Measurements from ENCODE around the gene CAMK1D. TPM values are rescaled to one million over a fixed set of nuclear protein-coding genes. Genes with fewer than 3 reads are reported as not detected.

CAMK1D gene
- total and polyA plus RNA-seq, 2 donors (not counting 3 experiments of a cell fraction or from before 2014, with no cell fraction given), result 0.37 to 4.2 TPM

GRCh38 chr10:12409613-12410012, 60.3 kb downstream of the CAMK1D start:
- TF ChIP-seq, protein P1, sequence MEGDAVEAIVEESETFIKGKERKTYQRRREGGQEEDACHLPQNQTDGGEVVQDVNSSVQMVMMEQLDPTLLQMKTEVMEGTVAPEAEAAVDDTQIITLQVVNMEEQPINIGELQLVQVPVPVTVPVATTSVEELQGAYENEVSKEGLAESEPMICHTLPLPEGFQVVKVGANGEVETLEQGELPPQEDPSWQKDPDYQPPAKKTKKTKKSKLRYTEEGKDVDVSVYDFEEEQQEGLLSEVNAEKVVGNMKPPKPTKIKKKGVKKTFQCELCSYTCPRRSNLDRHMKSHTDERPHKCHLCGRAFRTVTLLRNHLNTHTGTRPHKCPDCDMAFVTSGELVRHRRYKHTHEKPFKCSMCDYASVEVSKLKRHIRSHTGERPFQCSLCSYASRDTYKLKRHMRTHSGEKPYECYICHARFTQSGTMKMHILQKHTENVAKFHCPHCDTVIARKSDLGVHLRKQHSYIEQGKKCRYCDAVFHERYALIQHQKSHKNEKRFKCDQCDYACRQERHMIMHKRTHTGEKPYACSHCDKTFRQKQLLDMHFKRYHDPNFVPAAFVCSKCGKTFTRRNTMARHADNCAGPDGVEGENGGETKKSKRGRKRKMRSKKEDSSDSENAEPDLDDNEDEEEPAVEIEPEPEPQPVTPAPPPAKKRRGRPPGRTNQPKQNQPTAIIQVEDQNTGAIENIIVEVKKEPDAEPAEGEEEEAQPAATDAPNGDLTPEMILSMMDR (IDR thresholded peaks at IDR 0.05; ENCODE audit: extremely low read depth in 1 of 2, insufficient read depth in 1 of 2, low read depth in 1 of 2, low read length in 2 of 2), result no peak
- Histone ChIP-seq H3K9me3 (replicated peaks; ENCODE audit: control insufficient read depth, insufficient read depth, low read length) (no peaks in the 10 kb centered on the region), H3K27ac (ENCODE audit: insufficient read depth, low read depth, low read length) (no peak overlapping the region), H3K4me2 (ENCODE audit: insufficient read depth, low read length) (no peak overlapping the region), H3K79me2 (ENCODE audit: control insufficient read depth, insufficient read depth, low read length) (no peaks in the 10 kb centered on the region), H2AFZ (ENCODE audit: low read depth, low read length) (no peak overlapping the region), H3K4me3 (replicated peaks in 1 of 3; ENCODE audit: insufficient read depth in 1 of 3, low read depth in 1 of 3, low read length in 3 of 3) (no peak overlapping the region), H3K4me1 (ENCODE audit: control insufficient read depth, extremely low read depth, insufficient read depth, low read length) (no peaks in the 10 kb centered on the region), H3K27me3 (ENCODE audit: control insufficient read depth in 2 of 2, insufficient read depth in 2 of 2, low read length in 2 of 2) (peaks cover 4 to 7% of the 10 kb centered on the region in 2 experiments), H3K9ac (replicated peaks; ENCODE audit: extremely low read depth, insufficient read depth, low read length) (no peak overlapping the region), H3K36me3 (ENCODE audit: control insufficient read depth in 2 of 2, extremely low read depth in 1 of 2, insufficient read depth in 2 of 2, low read length in 2 of 2) (no peaks in the 10 kb centered on the region), H4K20me1 (replicated peaks; ENCODE audit: control insufficient read depth, extremely low read depth, insufficient read depth, low read length) (no peaks in the 10 kb centered on the region), H3K9me1 (replicated peaks; ENCODE audit: control insufficient read depth, extremely low read depth, insufficient read depth, low read length) (no peaks in the 10 kb centered on the region)
- dilution Hi-C loops (cut with MboI; ENCODE audit: extremely low pct_ligation_motif_present, low sequenced_read_pairs) (no loop called here), intact Hi-C loops (cut with micrococcal nuclease) (no loop called here)
- BruUV-seq (replicated peaks), result no TSS peak
- DNase-seq (ENCODE audit: low read depth, low spot score) (no peak), FAIRE-seq (no peak)
- ChIA-PET POLR2A (no interaction called here), CTCF (no interaction called here)

DNA sequence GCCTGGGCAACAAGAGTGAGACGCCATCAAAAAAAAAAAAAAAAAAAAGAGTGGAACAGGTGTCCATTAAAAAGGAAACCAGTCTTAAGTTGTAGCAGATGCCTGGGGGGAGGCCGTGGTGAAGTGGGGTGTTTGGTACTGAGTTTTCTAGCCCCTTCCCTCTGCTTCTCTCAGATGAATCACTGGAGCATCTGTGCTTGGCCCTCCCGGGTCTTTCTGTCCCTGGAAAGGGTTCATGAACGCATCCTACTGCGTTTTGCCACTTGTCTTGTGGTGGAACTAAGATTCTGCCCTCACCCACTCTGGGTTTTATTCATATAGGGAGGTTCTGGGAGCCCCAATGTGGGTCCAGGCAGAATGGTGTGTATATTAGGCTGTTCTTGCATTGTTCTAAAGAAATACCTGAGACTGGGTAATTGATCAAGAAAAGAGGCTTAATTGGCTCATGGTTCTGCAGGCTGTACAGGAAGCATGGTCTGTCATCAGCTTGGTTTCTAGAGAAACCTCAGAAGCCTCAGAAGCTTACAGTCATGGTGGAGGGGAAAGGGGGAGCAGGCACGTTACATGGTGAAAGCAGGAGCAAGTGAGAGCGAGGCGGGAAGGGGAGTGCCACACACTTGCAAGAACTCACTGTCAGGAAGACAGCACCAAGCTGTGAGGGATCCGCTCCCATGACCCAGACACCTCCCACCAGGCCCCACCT, 63.5 kb downstream of the CAMK1D start:
- ChIA-PET POLR2A (interaction anchor here (0.7 kb wide), 1 partner anchor 348 kb away, joined by 10 read pairs; no protein-coding TSS in a partner anchor), CTCF (no interaction called here)
- H3K27ac ChIP-seq (ENCODE audit: insufficient read depth, low read depth, low read length), result no peak overlapping the region
- no peaks in the 10 kb centered on the region for H4K20me1 ChIP-seq (replicated peaks; ENCODE audit: control insufficient read depth, extremely low read depth, insufficient read depth, low read length)
- DNase-seq (ENCODE audit: low read depth, low spot score) (no peak), FAIRE-seq (no peak)
- dilution Hi-C loops (cut with MboI; ENCODE audit: extremely low pct_ligation_motif_present, low sequenced_read_pairs) (no loop called here), intact Hi-C loops (cut with micrococcal nuclease) (no loop called here)
- H3K9me1 ChIP-seq (replicated peaks; ENCODE audit: control insufficient read depth, extremely low read depth, insufficient read depth, low read length), result no peaks in the 10 kb centered on the region
- H2AFZ ChIP-seq (ENCODE audit: low read depth, low read length), result no peak overlapping the region
- H3K9me3 ChIP-seq (replicated peaks; ENCODE audit: control insufficient read depth, insufficient read depth, low read length), result no peaks in the 10 kb centered on the region
- H3K4me3 ChIP-seq (replicated peaks in 1 of 3; ENCODE audit: insufficient read depth in 1 of 3, low read depth in 1 of 3, low read length in 3 of 3), result no peak overlapping the region
- H3K36me3 ChIP-seq (ENCODE audit: control insufficient read depth in 2 of 2, extremely low read depth in 1 of 2, insufficient read depth in 2 of 2, low read length in 2 of 2), result no peaks in the 10 kb centered on the region
- BruUV-seq (replicated peaks), result no TSS peak
- TF ChIP-seq, protein P2, sequence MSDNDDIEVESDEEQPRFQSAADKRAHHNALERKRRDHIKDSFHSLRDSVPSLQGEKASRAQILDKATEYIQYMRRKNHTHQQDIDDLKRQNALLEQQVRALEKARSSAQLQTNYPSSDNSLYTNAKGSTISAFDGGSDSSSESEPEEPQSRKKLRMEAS (IDR thresholded peaks at IDR 0.05; ENCODE audit: insufficient read depth, insufficient read length), result no peak
- TF ChIP-seq, protein P1 (IDR thresholded peaks at IDR 0.05; ENCODE audit: extremely low read depth in 1 of 2, insufficient read depth in 1 of 2, low read depth in 1 of 2, low read length in 2 of 2), result no peak
- TF ChIP-seq FOS (IDR thresholded peaks at IDR 0.05; ENCODE audit: borderline replicate concordance, insufficient read depth, low read length), result no peak
- no peak for TF ChIP-seq POLR2AphosphoS5 (IDR thresholded peaks at IDR 0.05; ENCODE audit: insufficient read depth, low read depth, low read length)
- no peak for TF ChIP-seq POLR2A (IDR thresholded peaks at IDR 0.05; ENCODE audit: low read depth, low read length)
- TF ChIP-seq JUN (IDR thresholded peaks at IDR 0.05; ENCODE audit: borderline replicate concordance, insufficient read depth, insufficient read length, low read depth), result no peak
- no peak for TF ChIP-seq MYC (IDR thresholded peaks at IDR 0.05; ENCODE audit: low read depth, low read length)
- TF ChIP-seq EZH2 (IDR thresholded peaks at IDR 0.05; ENCODE audit: borderline replicate concordance, low read depth, low read length, severe bottlenecking), result no peak
- TF ChIP-seq GATA2 (IDR thresholded peaks at IDR 0.05; ENCODE audit: insufficient read depth, insufficient read length, low read depth, low read length), result no peak
- H3K4me2 ChIP-seq (ENCODE audit: insufficient read depth, low read length), result no peak overlapping the region
- H3K79me2 ChIP-seq (ENCODE audit: control insufficient read depth, insufficient read depth, low read length), result no peaks in the 10 kb centered on the region
- H3K9ac ChIP-seq (replicated peaks; ENCODE audit: extremely low read depth, insufficient read depth, low read length), result no peak overlapping the region
- H3K4me1 ChIP-seq (ENCODE audit: control insufficient read depth, extremely low read depth, insufficient read depth, low read length), result no peaks in the 10 kb centered on the region
- H3K27me3 ChIP-seq (ENCODE audit: control insufficient read depth in 2 of 2, insufficient read depth in 2 of 2, low read length in 2 of 2), result peaks cover 0 to 4% of the 10 kb centered on the region in 2 experiments

All from endothelial cell of umbilical vein (primary cell).